ENCODE data around the gene BMP4. TPM values are rescaled to one million over a fixed set of nuclear protein-coding genes. Genes with fewer than 3 reads are reported as not detected.

The BMP4 gene
- total RNA-seq, 1 donor from 2014 or later: 12.9 TPM

GRCh38 chr14:53946404-53947093 is 10.1 kb downstream of the BMP4 start:
- no peak for DNase-seq (ENCODE audit: low read depth)

- no peak for DNase-seq (ENCODE audit: low read depth)
Observed at GRCh38 chr14:53946071-53946403, 10.6 kb downstream of the BMP4 start.

- DNase-seq (ENCODE audit: low read depth): no peak
Observed at GRCh38 chr14:53943751-53944083, 12.9 kb downstream of the BMP4 start.

GRCh38 chr14:53942970-53943750 is 13.5 kb downstream of the BMP4 start:
- DNase-seq (ENCODE audit: low read depth): no peak

- no peak for DNase-seq (ENCODE audit: low read depth)
Observed at GRCh38 chr14:53938136-53938837, 18.3 kb downstream of the BMP4 start.

- no peak for DNase-seq (ENCODE audit: low read depth)
Observed at GRCh38 chr14:53934778-53935414, 21.7 kb downstream of the BMP4 start.

- DNase-seq (ENCODE audit: low read depth): no peak
Observed at GRCh38 chr14:53932966-53933365, 23.7 kb downstream of the BMP4 start.

GRCh38 chr14:53929871-53930715 is 26.5 kb downstream of the BMP4 start:
- DNase-seq (ENCODE audit: low read depth): no peak

GRCh38 chr14:53927171-53927570 is 29.5 kb downstream of the BMP4 start:
- DNase-seq (ENCODE audit: low read depth): peak; percentile 22

GRCh38 chr14:53925201-53925766 is 31.3 kb downstream of the BMP4 start:
- no peak for DNase-seq (ENCODE audit: low read depth)

GRCh38 chr14:53924753-53925152 is 31.9 kb downstream of the BMP4 start:
- peak; percentile 45 for DNase-seq (ENCODE audit: low read depth)

- no peak for DNase-seq (ENCODE audit: low read depth)
Observed at GRCh38 chr14:53921027-53921426, 35.6 kb downstream of the BMP4 start.

- no peak for DNase-seq (ENCODE audit: low read depth)
Observed at GRCh38 chr14:53916239-53916638, 40.4 kb downstream of the BMP4 start.

- DNase-seq (ENCODE audit: low read depth): no peak
Observed at GRCh38 chr14:53915364-53916014, 41.1 kb downstream of the BMP4 start.

GRCh38 chr14:53912021-53912420 is 44.6 kb downstream of the BMP4 start:
- no peak for DNase-seq (ENCODE audit: low read depth)

- DNase-seq (ENCODE audit: low read depth): no peak
Observed at GRCh38 chr14:53908416-53908815, 48.2 kb downstream of the BMP4 start.

- no peak for DNase-seq (ENCODE audit: low read depth)
Observed at GRCh38 chr14:53902307-53902706, 54.3 kb downstream of the BMP4 start.

GRCh38 chr14:53900499-53900898 is 56.1 kb downstream of the BMP4 start:
- peak; percentile 91 for DNase-seq (ENCODE audit: low read depth)
